ENCODE data around the gene CRY1. TPM values are rescaled to one million over a fixed set of nuclear protein-coding genes. Genes with fewer than 3 reads are reported as not detected.

The CRY1 gene
- total RNA-seq, 3 donors from 2014 or later (not counting 1 experiment from before 2014, with no cell fraction given) = 71.1 to 124 (median 115) TPM

GRCh38 chr12:107107381-107107780, 14.0 kb upstream of the CRY1 start:
- Mint-ChIP-seq H3K27ac (no peak overlapping the region), H3K27me3 (ENCODE audit: low read depth in 2 of 2) (peaks cover 6 to 12% of the 10 kb centered on the region in 2 donors), H3K36me3 (no peaks in the 10 kb centered on the region), H3K4me1 (no peaks in the 10 kb centered on the region), H3K4me3 (no peak overlapping the region), H3K9me3 (no peaks in the 10 kb centered on the region)
- Histone ChIP-seq H3K36me3 (ENCODE audit: control insufficient read depth, insufficient read depth, low read length) (no peaks in the 10 kb centered on the region), H3K9me3 (ENCODE audit: control insufficient read depth, insufficient read depth, low read length) (no peaks in the 10 kb centered on the region), H3K27ac (ENCODE audit: low read length) (no peak overlapping the region), H3K4me3 (ENCODE audit: low read length) (no peak overlapping the region), H3K4me1 (ENCODE audit: control insufficient read depth, insufficient read depth, low read length) (no peaks in the 10 kb centered on the region), H3K27me3 (ENCODE audit: control insufficient read depth, insufficient read depth, low read length) (peaks cover 2% of the 10 kb centered on the region)
- ATAC-seq (no peak), DNase-seq (no peak)
- WGBS (ENCODE audit: insufficient coverage) = 80% methylated on average over 4 of the region's 4 CpGs
- no peak for TF ChIP-seq CTCF (IDR thresholded peaks at IDR 0.05)
- intact Hi-C loops (cut with micrococcal nuclease) = no loop called here

GRCh38 chr12:107106241-107107025, 13.1 kb upstream of the CRY1 start:
- H3K27me3 Mint-ChIP-seq (ENCODE audit: low read depth in 2 of 2) = peaks cover under 1 to 12% of the 10 kb centered on the region in 2 donors
- no peaks in the 10 kb centered on the region for H3K27me3 ChIP-seq (ENCODE audit: control insufficient read depth, insufficient read depth, low read length)
- no peaks in the 10 kb centered on the region for H3K9me3 Mint-ChIP-seq
- no peak overlapping the region for H3K27ac Mint-ChIP-seq
- H3K9me3 ChIP-seq (ENCODE audit: control insufficient read depth, insufficient read depth, low read length) = no peaks in the 10 kb centered on the region
- H3K27ac ChIP-seq (ENCODE audit: low read length) = no peak overlapping the region
- H3K4me3 Mint-ChIP-seq = no peak overlapping the region
- no peaks in the 10 kb centered on the region for H3K4me1 Mint-ChIP-seq
- H3K36me3 Mint-ChIP-seq = no peaks in the 10 kb centered on the region
- intact Hi-C loops (cut with micrococcal nuclease) = no loop called here
- DNase-seq = no peak
- TF ChIP-seq CTCF (IDR thresholded peaks at IDR 0.05) = no peak
- no peaks in the 10 kb centered on the region for H3K36me3 ChIP-seq (ENCODE audit: control insufficient read depth, insufficient read depth, low read length)
- H3K4me1 ChIP-seq (ENCODE audit: control insufficient read depth, insufficient read depth, low read length) = no peaks in the 10 kb centered on the region
- H3K4me3 ChIP-seq (ENCODE audit: low read length) = no peak overlapping the region
- no peak for ATAC-seq
- WGBS (ENCODE audit: insufficient coverage) = 74% methylated on average over 3 of the region's 5 CpGs

GRCh38 chr12:107105410-107105703, 12.0 kb upstream of the CRY1 start:
- intact Hi-C loops (cut with micrococcal nuclease) = no loop called here
- 40% methylated on average over 1 of the region's 1 CpG for WGBS (ENCODE audit: insufficient coverage)
- Mint-ChIP-seq H3K4me1 (no peaks in the 10 kb centered on the region), H3K27ac (no peak overlapping the region), H3K36me3 (no peaks in the 10 kb centered on the region), H3K9me3 (no peaks in the 10 kb centered on the region), H3K4me3 (no peak overlapping the region), H3K27me3 (ENCODE audit: low read depth in 2 of 2) (peaks cover 11 to 13% of the 10 kb centered on the region in 2 donors)
- TF ChIP-seq CTCF (IDR thresholded peaks at IDR 0.05) = no peak
- Histone ChIP-seq H3K4me1 (ENCODE audit: control insufficient read depth, insufficient read depth, low read length) (no peaks in the 10 kb centered on the region), H3K9me3 (ENCODE audit: control insufficient read depth, insufficient read depth, low read length) (no peaks in the 10 kb centered on the region), H3K36me3 (ENCODE audit: control insufficient read depth, insufficient read depth, low read length) (no peaks in the 10 kb centered on the region), H3K4me3 (ENCODE audit: low read length) (no peak overlapping the region), H3K27me3 (ENCODE audit: control insufficient read depth, insufficient read depth, low read length) (no peaks in the 10 kb centered on the region), H3K27ac (ENCODE audit: low read length) (no peak overlapping the region)
- DNase-seq = no peak
- ATAC-seq = no peak

- Histone ChIP-seq H3K27me3 (ENCODE audit: control insufficient read depth, insufficient read depth, low read length) (no peaks in the 10 kb centered on the region), H3K4me1 (ENCODE audit: control insufficient read depth, insufficient read depth, low read length) (no peaks in the 10 kb centered on the region), H3K4me3 (ENCODE audit: low read length) (no peak overlapping the region), H3K9me3 (ENCODE audit: control insufficient read depth, insufficient read depth, low read length) (no peaks in the 10 kb centered on the region), H3K36me3 (ENCODE audit: control insufficient read depth, insufficient read depth, low read length) (no peaks in the 10 kb centered on the region), H3K27ac (ENCODE audit: low read length) (no peak overlapping the region)
- intact Hi-C loops (cut with micrococcal nuclease) = loop anchor here (5.0 kb wide), 1 partner anchor 716 kb away; no protein-coding TSS in a partner anchor
- no peak for TF ChIP-seq CTCF (IDR thresholded peaks at IDR 0.05)
- Mint-ChIP-seq H3K27me3 (ENCODE audit: low read depth in 2 of 2) (peaks cover 11 to 13% of the 10 kb centered on the region in 2 donors), H3K9me3 (no peaks in the 10 kb centered on the region), H3K4me1 (no peaks in the 10 kb centered on the region), H3K4me3 (no peak overlapping the region), H3K36me3 (no peaks in the 10 kb centered on the region), H3K27ac (no peak overlapping the region)
- DNase-seq = no peak
- ATAC-seq = no peak
Observed at GRCh38 chr12:107103516-107103915, 10.2 kb upstream of the CRY1 start.
